Esophagus mucosa (tissue), 1 donor: Measurements from ENCODE around the gene CCDC91. TPM values are rescaled to one million over a fixed set of nuclear protein-coding genes. Genes with fewer than 3 reads are reported as not detected.
A peak's percentile ranks its signal among the peaks of the same experiment; 100 is the strongest.
"Not testable (repeated sequence)": the region's sequence is repeated elsewhere in the genome, so short reads cannot be mapped to it uniquely, and the experiment has no call there.

Experiments
- ATAC-seq: fragments of 200-7000 bp; cut with Tn5 transposase; one replicate; pipeline ENCODE4 v1.9.1; 2020
- total RNA-seq: library from RNA; stranded (reverse); gene quantifications from one replicate; pipeline ENCODE4 v1.2.4, GENCODE V29; 2023
- donor health status: DM: yes; HTN: yes; CAD: no.

Gene CCDC91
- total RNA-seq, 1 donor from 2014 or later: 13.3 TPM

GRCh38 chr12:28471762-28472161, 281.5 kb downstream of the CCDC91 start:
- not testable (repeated sequence) for ATAC-seq

GRCh38 chr12:28476206-28476605, 285.9 kb downstream of the CCDC91 start:
- ATAC-seq: not testable (repeated sequence)

GRCh38 chr12:28479097-28479496, 288.8 kb downstream of the CCDC91 start:
- ATAC-seq: not testable (repeated sequence)

GRCh38 chr12:28479683-28480082, 289.4 kb downstream of the CCDC91 start:
- ATAC-seq: no peak

- ATAC-seq: no peak
Observed at GRCh38 chr12:28484156-28484555, 293.9 kb downstream of the CCDC91 start.

GRCh38 chr12:28486521-28486920, 296.3 kb downstream of the CCDC91 start:
- no peak for ATAC-seq

GRCh38 chr12:28489246-28489645, 299.0 kb downstream of the CCDC91 start:
- no peak for ATAC-seq

GRCh38 chr12:28497889-28498411, 307.7 kb downstream of the CCDC91 start:
- peak; percentile 98 for ATAC-seq

- ATAC-seq: no peak
Observed at GRCh38 chr12:28498850-28499249, 308.6 kb downstream of the CCDC91 start.

GRCh38 chr12:28500373-28501024, 310.2 kb downstream of the CCDC91 start:
- ATAC-seq: no peak

GRCh38 chr12:28506271-28506670, 316.0 kb downstream of the CCDC91 start:
- ATAC-seq: no peak

GRCh38 chr12:28507033-28507432, 316.8 kb downstream of the CCDC91 start:
- no peak for ATAC-seq

- no peak for ATAC-seq
Observed at GRCh38 chr12:28507867-28508266, 317.6 kb downstream of the CCDC91 start.

GRCh38 chr12:28512406-28512805, 322.1 kb downstream of the CCDC91 start:
- no peak for ATAC-seq

GRCh38 chr12:28512876-28513275, 322.6 kb downstream of the CCDC91 start:
- ATAC-seq: no peak

GRCh38 chr12:28513983-28514382, 323.7 kb downstream of the CCDC91 start:
- ATAC-seq: no peak

- no peak for ATAC-seq
Observed at GRCh38 chr12:28517101-28517500, 326.8 kb downstream of the CCDC91 start.

GRCh38 chr12:28527631-28528249, 337.5 kb downstream of the CCDC91 start:
- ATAC-seq: peak; percentile 23

- ATAC-seq: no peak
Observed at GRCh38 chr12:28535216-28535615, 345.0 kb downstream of the CCDC91 start.

GRCh38 chr12:28536088-28536487, 345.8 kb downstream of the CCDC91 start:
- no peak for ATAC-seq

- ATAC-seq: no peak
Observed at GRCh38 chr12:28537474-28537873, 347.2 kb downstream of the CCDC91 start.

- no peak for ATAC-seq
Observed at GRCh38 chr12:28539691-28540323, 349.6 kb downstream of the CCDC91 start.

GRCh38 chr12:28540324-28540714, 350.1 kb downstream of the CCDC91 start:
- no peak for ATAC-seq
